HTR-8/SVneo (cell line): ENCODE measurements around the gene PFKM.
"Not testable (repeated sequence)": the region's sequence is repeated elsewhere in the genome, so short reads cannot be mapped to it uniquely, and the experiment has no call there.

Experiments
- DNase-seq: peaks from one replicate; pipeline ENCODE4 v3.0.0; 2011; ENCODE audit warnings: low spot score, mixed read lengths; ENCODE audit not compliant: insufficient read length
- FAIRE-seq: peaks from 2 replicates; lab custom pipeline; 2011; peaks lifted over from hg19 to GRCh38; lab: Jason Lieb, UNC

Gene PFKM

DNA sequence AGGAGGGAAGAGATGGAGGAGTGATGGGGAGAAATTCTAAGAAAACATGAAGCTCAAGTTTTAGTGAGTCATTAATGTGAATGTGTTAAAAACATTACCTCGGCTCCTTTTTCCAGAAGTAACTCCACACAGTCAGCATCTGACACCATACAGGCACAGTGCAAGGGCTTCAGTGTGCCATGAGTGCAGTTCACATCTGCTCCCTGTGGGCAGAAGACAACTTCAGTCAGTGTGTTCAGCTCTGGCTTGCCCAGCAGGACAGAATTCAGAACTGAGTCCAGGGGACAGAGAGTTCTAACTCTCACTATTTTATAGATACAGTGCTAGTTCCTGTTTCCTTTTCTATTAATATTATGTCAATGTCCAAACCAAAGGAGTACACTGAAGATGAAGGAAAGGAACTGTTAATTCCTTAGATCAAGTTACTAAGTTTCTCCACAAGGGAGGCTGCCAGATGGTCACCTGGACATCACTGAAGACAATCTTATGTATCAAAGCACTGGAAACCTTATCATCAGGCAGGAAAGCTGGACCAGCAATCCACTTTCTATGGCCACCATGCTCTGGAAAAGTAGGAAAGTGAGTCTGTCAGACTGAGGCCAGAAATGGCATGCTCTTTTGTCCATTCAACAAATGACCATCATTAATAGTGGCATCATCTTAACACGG, 32.1 kb downstream of the PFKM start:
- DNase-seq (no peak), FAIRE-seq (no peak)

DNA sequence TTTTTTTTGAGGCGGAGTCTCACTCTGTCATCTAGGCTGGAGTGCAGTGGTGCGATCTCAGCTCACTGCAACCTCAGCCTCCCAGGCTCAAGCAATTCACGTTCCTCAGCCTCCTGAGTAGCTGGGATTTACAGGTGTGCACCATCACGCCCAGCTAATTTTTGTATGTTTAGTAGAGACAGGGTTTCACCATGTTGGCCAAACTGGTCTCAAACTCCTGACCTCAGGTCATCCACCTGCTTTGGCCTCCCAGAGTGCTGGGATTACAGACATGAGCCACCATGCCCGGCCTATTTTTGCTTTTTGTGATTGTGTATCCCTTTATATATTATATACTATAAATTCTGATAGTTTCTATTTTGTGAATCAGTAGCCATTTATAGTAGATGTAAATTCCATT, 36.6 kb downstream of the PFKM start:
- not testable (repeated sequence) for FAIRE-seq, DNase-seq

DNA sequence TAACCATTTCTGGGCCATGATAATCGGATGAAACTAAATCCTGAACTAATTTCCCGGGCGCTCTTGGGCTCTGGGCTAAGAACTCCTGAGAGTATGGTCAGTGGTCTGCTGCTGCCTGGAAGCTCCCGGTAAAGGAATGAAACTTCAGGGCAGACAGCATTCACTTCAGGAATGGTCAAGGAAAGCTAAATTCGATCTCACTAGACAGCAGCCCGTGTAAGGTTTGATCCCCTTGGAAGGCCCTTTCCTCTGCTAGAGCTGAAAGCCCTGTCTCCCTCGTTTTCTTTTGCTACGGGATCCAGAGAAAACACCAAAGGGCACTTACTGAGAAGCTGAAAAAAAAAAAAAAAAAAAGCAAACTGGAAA, 37.5 kb downstream of the PFKM start:
- FAIRE-seq (no peak), DNase-seq (no peak)

DNA sequence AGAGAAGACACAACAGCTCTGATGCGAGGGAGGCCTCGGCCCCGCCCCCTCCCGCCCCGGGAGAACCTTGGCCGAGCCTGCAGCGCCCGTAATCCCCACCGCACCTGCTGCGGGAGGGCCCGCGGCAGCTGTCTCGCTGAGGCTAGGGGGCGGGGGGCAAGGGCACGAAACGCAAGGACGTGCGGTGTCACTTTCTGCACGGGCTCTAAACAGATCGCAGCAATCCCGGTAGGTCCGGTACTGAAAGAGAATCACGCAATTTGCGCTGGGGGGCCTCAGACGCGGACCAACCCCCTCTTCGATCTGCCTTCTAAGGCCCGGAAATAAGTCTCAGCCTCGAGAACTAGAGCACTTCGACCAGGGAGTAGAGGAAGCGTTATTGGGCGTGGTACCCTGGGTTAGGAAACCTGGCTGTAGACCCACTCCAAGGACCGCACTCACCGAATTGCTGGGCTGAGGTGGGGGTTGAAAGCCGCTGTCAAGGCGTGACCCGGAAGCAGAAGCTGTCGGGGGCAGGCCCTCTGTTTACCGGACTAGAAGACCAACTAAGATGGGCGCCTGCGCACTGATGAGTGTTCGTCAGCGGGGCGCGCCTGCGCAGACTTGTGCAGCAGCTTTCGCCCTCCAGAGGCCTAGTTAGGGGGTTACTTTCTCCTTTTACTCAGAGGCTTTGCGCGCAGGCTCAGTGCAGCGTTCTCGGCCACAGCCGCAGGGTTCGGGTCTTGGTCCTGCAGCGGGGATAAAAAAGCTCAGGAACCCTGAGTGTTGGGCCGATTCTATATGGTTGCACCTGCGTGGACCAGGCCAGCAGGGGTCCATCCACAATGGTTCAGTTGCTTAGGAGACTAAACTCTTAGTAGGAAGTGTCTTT, 38.1 kb downstream of the PFKM start, which contains the start of gene ASB8:
ASB8 (minus strand) TSS at position 498 of the 871 bp plus-strand sequence. CDS start 4,019 bp downstream, outside the sequence.
- DNase-seq: peak; percentile 99
- FAIRE-seq: peak; percentile 70

DNA sequence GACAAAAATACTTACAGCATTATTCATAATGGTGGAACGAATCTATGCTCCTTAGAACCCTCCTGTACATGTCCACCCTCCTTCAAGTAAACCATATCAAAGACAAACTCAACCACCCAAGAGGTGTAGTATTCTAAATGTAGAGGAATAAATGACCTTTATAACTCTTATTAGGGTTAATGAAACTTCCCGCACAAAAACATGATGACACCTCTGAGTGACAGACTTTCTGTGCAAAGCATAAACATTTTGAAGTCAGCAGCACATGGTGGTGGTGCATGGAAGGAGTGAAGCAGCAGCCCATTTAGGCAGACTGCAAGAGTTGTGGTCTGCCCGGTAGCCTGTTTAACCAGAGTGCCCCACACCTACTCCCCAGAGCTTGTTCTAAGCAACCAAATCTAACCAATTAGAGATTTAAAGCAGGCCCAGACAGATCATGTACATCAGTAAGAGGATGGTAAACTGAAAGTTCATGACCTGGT, 38.8 kb downstream of the PFKM start:
- no peak for FAIRE-seq
- DNase-seq: no peak

DNA sequence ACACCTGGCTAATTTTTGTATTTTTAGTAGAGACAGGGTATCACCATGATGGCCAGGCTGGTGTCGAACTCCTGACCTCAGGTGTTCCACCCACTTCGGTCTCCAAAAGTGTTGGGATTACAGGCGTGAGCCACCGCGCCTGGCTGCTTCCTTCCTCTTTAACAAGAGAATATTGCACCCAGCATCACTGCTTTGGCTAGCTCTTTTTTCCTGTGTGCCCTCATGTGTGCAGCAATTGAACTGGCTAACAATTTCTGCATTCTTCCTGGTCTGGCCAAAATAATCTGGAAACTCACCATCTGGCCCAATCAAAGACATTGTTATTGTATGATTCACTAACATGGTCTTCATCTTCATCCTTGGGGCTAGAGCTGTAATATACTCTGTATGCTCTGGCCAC, 40.9 kb downstream of the PFKM start:
- no peak for FAIRE-seq

DNA sequence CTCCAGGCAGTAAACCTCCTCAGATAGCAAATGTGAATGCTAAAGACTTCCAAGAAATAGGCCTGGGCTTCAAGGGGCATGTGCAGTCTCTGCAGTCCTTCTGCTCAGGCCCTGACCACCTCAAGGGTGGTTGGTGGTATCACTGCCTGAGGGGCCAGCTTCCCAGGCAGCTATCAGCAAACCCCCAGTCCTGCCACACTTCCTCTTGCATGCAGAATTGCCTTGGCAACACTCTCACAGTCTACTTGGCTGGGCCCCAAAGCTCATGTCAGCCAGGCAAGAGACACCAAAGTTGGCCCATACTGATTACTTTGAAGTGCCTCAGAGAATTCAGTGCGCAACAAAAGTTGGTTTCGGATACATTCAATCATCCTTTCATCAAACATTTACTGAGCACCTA, 41.6 kb downstream of the PFKM start:
- DNase-seq: no peak
- FAIRE-seq: no peak

More for the DNA sequence above, 40.9 kb downstream of the PFKM start:
- DNase-seq: no peak

DNA sequence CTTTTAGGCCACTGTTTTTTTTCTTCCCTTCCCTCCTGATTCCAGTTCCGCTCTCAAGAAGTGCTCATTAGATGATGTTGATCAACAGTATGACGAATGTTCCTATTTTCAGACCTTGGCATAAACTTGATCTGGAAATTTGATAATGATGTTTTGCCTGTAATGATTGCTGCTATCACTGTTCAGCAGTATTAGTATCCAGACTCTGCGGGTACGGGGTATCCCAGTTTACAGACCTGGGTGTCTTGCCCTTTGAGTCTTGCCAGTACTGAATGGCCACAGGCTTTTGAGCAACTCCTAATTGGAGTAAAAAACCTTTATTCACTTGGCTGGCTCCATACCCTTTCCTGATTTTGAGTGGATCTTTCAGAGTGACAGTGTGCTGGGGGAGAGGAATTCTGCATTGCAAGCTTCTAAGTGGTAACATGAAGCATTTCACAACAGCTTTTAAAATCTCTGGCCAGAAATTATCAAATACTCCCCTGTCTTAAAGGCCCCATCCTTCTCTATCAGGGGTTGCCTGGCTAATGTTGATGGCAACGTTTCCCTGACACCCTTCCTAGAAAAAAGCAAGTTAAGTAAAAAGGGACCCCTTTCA, 44.1 kb downstream of the PFKM start:
- FAIRE-seq: no peak
- no peak for DNase-seq

DNA sequence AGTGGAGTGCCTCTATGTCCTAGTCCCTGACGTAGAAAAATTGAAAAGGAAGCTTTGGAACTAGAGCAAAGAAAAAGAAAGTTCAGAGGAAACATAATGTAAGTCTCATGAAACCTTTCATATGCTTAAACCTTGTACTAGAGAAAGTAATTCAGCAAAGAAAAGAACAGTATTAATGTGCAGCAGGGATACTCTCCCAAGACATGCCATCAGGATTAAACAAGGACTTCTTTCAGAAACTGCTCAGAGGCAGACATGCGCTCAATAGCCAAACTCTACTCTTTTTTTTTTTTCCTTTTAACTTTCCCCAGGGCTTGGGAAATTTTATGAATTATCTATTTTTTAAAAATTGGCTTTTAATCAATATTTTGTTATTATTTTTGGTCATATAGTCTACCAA, 45.3 kb downstream of the PFKM start:
- FAIRE-seq: no peak

DNA sequence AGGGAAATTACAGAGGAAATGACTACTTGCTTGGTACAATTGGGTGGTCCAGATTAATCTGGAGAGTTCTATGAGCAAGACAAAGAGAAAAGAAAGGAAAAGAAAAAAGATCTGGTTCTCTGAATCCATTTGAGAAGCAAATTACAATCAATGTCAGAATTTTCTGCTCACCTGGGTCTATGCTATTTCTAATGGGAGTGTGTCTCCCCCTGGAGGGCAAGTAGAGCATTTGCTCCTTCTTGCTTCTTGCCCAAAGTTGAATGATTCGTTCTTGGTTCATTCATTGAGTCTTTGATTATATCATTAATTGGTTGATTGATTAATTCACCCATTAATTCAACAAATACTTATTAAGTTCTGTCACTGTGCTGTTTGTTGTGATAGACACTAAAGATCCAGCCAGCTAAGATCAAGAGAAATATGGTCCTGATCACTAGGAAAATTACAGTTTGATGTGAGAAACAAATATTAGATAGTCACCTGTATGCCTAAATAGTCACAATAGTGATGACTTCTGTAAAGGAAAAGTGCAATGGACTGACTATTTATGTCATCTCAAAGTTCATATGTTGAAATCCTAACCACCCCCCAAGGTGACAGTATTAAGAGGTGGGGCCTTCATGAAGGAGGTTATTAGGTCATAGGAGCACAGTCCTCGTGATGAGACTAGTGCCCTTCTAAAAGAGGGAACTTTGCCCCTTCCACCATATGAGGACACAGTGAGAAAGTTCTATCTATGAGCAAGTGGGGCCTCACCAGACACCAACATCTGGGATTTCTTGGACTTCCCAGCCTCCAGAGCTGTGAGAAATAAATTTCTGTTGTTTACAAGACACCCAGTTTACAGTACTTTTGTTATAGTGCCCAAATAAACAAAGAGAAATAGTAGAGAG, 46.2 kb downstream of the PFKM start:
- peak; percentile 38 for FAIRE-seq

More for the DNA sequence above, 45.3 kb downstream of the PFKM start:
- DNase-seq: no peak

DNA sequence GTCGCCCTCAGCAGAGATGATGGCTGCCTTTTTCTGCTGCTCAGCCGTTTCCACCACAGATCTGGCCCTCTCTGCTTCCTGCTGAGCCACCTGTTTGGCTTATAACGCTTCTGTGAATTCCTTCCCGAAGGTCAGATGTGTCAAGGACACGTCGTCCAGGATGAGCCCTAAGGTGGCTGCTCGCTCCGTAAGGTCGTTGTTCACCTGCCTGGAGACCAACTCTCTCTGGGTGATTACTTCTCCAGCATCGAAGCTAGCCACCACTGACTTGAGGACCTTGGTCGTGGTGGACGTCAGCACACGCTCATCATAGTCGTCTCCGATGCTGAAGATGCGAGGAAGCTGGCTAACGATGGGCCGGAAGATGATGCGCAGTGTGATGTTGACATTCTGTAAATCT, 49.8 kb downstream of the PFKM start:
- DNase-seq: no peak
- FAIRE-seq: no peak

More for the DNA sequence above, 46.2 kb downstream of the PFKM start:
- DNase-seq: peak; percentile 53

DNA sequence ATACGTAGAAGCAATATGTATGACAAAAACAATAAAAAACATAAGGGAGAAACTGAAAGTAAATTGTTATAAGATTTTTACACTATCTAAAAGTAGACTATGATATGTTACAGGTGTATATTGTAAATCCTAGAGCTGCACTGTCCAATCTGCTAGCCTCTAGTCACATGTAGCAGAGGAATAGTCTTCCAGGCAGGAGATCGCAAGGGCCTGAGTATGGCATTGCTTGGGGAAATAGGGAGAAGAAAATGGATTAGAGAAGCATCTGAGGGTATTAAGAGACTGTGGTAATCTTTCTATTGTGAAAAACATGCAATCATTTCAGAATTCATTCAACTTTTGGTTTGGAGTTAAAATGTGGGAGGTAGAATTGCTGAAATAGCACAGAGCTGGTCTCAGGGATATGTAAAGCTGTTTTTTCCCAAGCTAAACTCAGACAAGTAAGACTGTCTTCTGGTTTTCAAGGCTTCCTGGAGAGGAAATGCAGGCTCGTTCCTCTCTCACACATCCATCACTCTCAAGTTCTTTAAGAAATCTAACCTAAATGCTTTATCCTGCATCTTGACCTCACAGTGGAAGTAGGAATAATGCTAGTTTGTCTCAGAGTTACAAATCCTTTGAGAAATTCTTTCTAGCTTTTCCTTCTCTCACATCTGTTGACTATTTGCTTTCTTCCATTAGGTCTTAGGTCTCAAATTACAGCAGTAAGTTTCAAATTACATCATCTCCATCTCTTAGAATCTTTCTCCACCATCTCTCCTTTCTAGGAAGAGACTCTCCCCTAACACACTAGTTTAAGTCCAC, 56.7 kb downstream of the PFKM start:
- DNase-seq (no peak), FAIRE-seq (no peak)

DNA sequence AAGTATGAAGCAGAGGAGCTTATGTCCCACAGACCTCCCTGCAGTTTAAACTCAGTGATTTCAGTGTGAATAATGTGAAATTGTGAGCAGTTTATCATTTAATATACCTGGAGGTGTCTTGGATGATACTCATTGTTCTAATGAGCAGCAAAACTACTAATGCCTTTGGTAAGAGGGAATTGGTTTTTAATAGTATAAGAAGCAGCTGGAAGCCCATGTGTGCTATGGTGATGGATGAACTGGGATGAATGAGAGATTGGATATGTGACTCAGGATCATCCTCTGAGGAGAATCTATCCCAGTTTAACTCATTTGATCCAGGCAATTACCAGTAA, 57.2 kb downstream of the PFKM start:
- no peak for DNase-seq
- no peak for FAIRE-seq

DNA sequence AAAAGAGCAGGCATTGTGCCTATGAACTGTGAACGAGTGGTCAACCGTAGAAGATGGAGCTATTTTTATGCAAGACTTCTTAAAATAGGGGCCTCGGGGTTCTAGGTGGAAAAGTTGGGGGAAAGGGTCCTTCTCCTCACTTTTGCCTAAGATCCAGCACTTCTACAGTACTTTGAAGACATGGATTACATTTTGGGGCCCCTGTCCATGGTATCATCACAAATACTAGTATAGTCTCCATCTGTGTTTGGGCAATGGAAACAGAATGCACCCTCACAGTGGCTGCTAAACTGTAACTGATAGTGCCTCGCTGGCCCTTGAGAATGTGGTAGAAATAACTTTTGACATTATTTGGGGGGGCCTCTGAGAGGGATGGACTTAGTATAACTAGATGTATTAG, 58.8 kb downstream of the PFKM start:
- DNase-seq (no peak), FAIRE-seq (no peak)

DNA sequence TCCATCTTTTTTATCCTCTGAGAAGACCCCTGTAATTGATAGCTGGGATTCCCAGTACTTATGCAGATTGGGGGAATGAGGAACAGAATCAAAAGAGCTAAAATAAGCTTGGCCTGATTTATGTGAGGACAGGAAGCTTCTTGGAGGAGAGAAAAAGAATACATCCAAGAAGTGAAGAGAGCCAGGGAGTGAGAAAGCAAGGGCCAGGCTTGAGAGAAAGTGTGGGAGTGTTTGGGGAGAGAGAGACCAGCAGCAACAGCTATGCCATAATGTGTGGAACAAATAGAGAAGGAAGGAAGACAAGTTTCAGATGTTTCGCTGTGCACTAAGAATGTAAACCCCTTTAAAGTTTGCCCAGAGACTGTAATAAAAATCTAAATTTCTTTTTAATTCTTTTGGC, 60.3 kb downstream of the PFKM start:
- DNase-seq: no peak
- FAIRE-seq: no peak

DNA sequence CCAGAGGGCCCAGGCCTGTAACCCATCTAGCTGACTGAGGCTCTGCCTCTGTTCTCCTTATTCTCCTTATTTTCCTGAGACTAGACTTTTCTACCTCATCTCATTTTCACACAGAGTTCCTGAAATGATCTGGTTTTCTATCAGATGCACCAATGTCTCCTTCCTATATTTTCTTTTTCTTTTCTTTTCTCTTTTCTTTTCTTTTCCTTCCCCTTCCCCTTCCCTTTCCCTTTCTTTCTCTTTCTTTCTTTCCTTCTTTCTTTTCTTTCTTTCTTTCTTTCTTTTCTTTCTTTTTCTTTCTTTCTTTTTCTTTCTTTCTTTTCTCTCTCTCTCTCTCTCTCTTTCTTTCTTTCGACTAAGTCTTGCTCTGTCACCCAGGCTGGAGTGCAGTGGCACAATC, 61.3 kb downstream of the PFKM start:
- DNase-seq: no peak
- FAIRE-seq: no peak

DNA sequence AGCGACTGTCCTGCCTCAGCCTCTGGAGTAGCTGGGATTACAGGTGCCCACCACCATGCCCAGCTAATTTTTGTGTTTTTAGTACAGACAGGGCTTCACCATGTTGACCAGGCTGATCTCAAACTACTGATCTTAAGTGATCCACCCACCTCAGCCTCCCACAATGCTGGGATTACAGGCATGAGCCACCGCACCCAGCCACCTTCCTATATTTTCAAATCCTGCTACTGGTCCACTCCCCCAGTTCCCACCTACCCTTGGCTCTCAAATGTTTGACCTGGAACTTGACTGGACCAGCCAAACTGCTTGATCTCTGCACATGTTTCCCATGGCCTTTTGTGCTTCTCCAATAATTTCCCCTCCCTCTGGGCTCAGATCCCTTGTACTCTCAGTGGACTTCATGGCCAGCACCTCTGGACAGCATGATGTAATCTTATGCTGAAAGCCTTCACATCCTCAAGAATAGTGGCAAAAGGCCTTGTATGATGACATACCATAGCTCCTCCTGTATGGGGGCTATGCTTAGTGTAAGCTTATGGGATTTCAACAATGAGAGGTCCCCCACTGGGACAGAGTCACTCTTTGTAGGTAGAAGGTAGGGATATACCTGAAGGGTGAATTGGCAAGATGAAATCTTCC, 61.8 kb downstream of the PFKM start:
- FAIRE-seq: no peak

DNA sequence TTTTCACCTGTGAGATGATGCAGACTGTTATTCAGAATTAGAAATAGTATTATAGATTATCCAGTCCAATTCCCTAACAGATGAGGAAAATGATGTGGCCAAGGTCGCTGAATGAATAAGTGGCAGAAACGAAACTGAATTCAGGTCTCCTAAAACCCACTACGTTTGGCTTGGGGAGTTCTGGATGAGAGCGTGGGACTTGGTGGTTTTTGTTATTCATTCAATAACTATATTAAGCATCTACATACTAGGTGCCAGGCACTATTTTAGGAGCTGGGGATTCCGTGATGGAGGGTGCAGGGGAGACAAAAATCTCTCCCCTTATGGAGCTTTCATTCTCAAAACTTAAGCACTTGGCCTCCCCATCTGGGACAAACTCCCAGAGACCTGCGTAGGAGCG, 63.5 kb downstream of the PFKM start:
- FAIRE-seq (no peak), DNase-seq (no peak)

More for the DNA sequence above, 61.8 kb downstream of the PFKM start:
- DNase-seq: no peak
